HS-27A (cell line): Measurements from ENCODE around the gene RSPH6A.
"Not testable (repeated sequence)": the region's sequence is repeated elsewhere in the genome, so short reads cannot be mapped to it uniquely, and the experiment has no call there.

Experiments
- DNase-seq: peaks from one replicate; pipeline ENCODE4 v3.0.0-alpha.2; 2012; ENCODE audit warnings: low read depth, missing footprints

The RSPH6A gene

GRCh38 chr19:45765702-45766295, 49.3 kb downstream of the RSPH6A start:
- no peak for DNase-seq

GRCh38 chr19:45764945-45765701, 50.0 kb downstream of the RSPH6A start:
- DNase-seq: no peak

- DNase-seq: no peak
Observed at GRCh38 chr19:45764475-45764874, 50.6 kb downstream of the RSPH6A start.

- no peak for DNase-seq
Observed at GRCh38 chr19:45763691-45764294, 51.3 kb downstream of the RSPH6A start.

- no peak for DNase-seq
Observed at GRCh38 chr19:45762870-45763631, 52.1 kb downstream of the RSPH6A start.

- DNase-seq: no peak
Observed at GRCh38 chr19:45761714-45762113, 53.4 kb downstream of the RSPH6A start.

GRCh38 chr19:45758921-45759320, 56.2 kb downstream of the RSPH6A start:
- no peak for DNase-seq

- no peak for DNase-seq
Observed at GRCh38 chr19:45757695-45758094, 57.4 kb downstream of the RSPH6A start.

GRCh38 chr19:45754323-45754722, 60.8 kb downstream of the RSPH6A start:
- DNase-seq: no peak

- no peak for DNase-seq
Observed at GRCh38 chr19:45753548-45753947, 61.6 kb downstream of the RSPH6A start.

GRCh38 chr19:45752639-45753038, 62.5 kb downstream of the RSPH6A start:
- DNase-seq: no peak

GRCh38 chr19:45751483-45751882, 63.6 kb downstream of the RSPH6A start:
- not testable (repeated sequence) for DNase-seq

GRCh38 chr19:45747513-45747912, 67.6 kb downstream of the RSPH6A start:
- DNase-seq: no peak

GRCh38 chr19:45746866-45747265, 68.2 kb downstream of the RSPH6A start:
- DNase-seq: no peak
